NCI-H1436 treated with DMSO at 0.1 percent for 48 hours (cell line): ENCODE measurements around the gene AP1B1.
"Not testable (repeated sequence)": the region's sequence is repeated elsewhere in the genome, so short reads cannot be mapped to it uniquely, and the experiment has no call there.

ENCODE experiments used
- DNase-seq: peaks from one replicate; lab custom pipeline; 2025; lab: John Stamatoyannopoulos, UW

Gene AP1B1

GRCh38 chr22:29348956-29349355 is 39.4 kb downstream of the AP1B1 start:
- no peak for DNase-seq

- no peak for DNase-seq
These were observed 40.3 kb downstream of the AP1B1 start for GRCh38 chr22:29348041-29348440.

- DNase-seq, result no peak
These were observed 41.7 kb downstream of the AP1B1 start for GRCh38 chr22:29346659-29347058.

- DNase-seq, result no peak
These were observed 42.4 kb downstream of the AP1B1 start for GRCh38 chr22:29345932-29346331.

GRCh38 chr22:29344889-29345288 is 43.5 kb downstream of the AP1B1 start:
- not testable (repeated sequence) for DNase-seq

- DNase-seq, result no peak
These were observed 44.2 kb downstream of the AP1B1 start for GRCh38 chr22:29344137-29344536.

GRCh38 chr22:29343313-29343805 is 45.0 kb downstream of the AP1B1 start:
- no peak for DNase-seq

GRCh38 chr22:29342577-29343312 is 45.6 kb downstream of the AP1B1 start:
- DNase-seq, result no peak

GRCh38 chr22:29342177-29342576 is 46.2 kb downstream of the AP1B1 start:
- no peak for DNase-seq

- no peak for DNase-seq
These were observed 46.6 kb downstream of the AP1B1 start for GRCh38 chr22:29341849-29342127.

- no peak for DNase-seq
These were observed 47.1 kb downstream of the AP1B1 start for GRCh38 chr22:29341056-29341848.

GRCh38 chr22:29340566-29340965 is 47.8 kb downstream of the AP1B1 start:
- DNase-seq, result no peak

GRCh38 chr22:29339381-29340235 is 48.8 kb downstream of the AP1B1 start:
- no peak for DNase-seq

GRCh38 chr22:29338398-29338797 is 50.0 kb downstream of the AP1B1 start:
- DNase-seq, result no peak

- DNase-seq, result no peak
These were observed 50.6 kb downstream of the AP1B1 start for GRCh38 chr22:29337631-29338284.

- DNase-seq, result no peak
These were observed 51.4 kb downstream of the AP1B1 start for GRCh38 chr22:29336751-29337490.

GRCh38 chr22:29335656-29336055 is 52.7 kb downstream of the AP1B1 start:
- DNase-seq, result no peak

GRCh38 chr22:29334696-29335344 is 53.5 kb downstream of the AP1B1 start:
- no peak for DNase-seq

- no peak for DNase-seq
These were observed 54.2 kb downstream of the AP1B1 start for GRCh38 chr22:29334148-29334547.

- DNase-seq, result no peak
These were observed 55.4 kb downstream of the AP1B1 start for GRCh38 chr22:29332886-29333496.
